HUES64 (cell line): Measurements from ENCODE around the gene EIPR1.
"Not testable (repeated sequence)": the region's sequence is repeated elsewhere in the genome, so short reads cannot be mapped to it uniquely, and the experiment has no call there.

Experiments used
- H3K27ac ChIP-seq: 2 replicates; pipeline ENCODE4 v1.7.0; 2013; ENCODE audit warnings: low read depth, low read length, inconsistent platforms
- H3K27me3 ChIP-seq: 2 replicates; pipeline ENCODE4 v1.6.1; 2013; ENCODE audit warnings: mild to moderate bottlenecking, low read length; ENCODE audit not compliant: insufficient read depth
- H3K36me3 ChIP-seq: 2 replicates; pipeline ENCODE4 v1.6.1; 2013; ENCODE audit warnings: mild to moderate bottlenecking, low read length; ENCODE audit not compliant: insufficient read depth
- H3K4me1 ChIP-seq: 2 replicates; pipeline ENCODE4 v1.6.1; 2013; ENCODE audit warnings: mild to moderate bottlenecking, low read length, moderate library complexity; ENCODE audit not compliant: insufficient read depth
- H3K4me3 ChIP-seq: 2 replicates; pipeline ENCODE4 v1.5.1; 2013; ENCODE audit warnings: mild to moderate bottlenecking, low read length, moderate library complexity
- H3K9ac ChIP-seq: 2 replicates; pipeline ENCODE4 v1.6.1; 2013; ENCODE audit warnings: mild to moderate bottlenecking, low read depth, low read length
- H3K9me3 ChIP-seq: 2 replicates; pipeline ENCODE4 v1.6.1; 2013; ENCODE audit warnings: low read depth, low read length; ENCODE audit not compliant: insufficient read depth
- WGBS: fragments of 150-250, 120-280 bp; methylation state at CpG from one replicate; pipeline ENCODE4 v1.1.7; 2013; ENCODE audit warnings: missing lambda C conversion rate; 5-methylcytosine and 5-hydroxymethylcytosine counted together

Gene EIPR1

DNA sequence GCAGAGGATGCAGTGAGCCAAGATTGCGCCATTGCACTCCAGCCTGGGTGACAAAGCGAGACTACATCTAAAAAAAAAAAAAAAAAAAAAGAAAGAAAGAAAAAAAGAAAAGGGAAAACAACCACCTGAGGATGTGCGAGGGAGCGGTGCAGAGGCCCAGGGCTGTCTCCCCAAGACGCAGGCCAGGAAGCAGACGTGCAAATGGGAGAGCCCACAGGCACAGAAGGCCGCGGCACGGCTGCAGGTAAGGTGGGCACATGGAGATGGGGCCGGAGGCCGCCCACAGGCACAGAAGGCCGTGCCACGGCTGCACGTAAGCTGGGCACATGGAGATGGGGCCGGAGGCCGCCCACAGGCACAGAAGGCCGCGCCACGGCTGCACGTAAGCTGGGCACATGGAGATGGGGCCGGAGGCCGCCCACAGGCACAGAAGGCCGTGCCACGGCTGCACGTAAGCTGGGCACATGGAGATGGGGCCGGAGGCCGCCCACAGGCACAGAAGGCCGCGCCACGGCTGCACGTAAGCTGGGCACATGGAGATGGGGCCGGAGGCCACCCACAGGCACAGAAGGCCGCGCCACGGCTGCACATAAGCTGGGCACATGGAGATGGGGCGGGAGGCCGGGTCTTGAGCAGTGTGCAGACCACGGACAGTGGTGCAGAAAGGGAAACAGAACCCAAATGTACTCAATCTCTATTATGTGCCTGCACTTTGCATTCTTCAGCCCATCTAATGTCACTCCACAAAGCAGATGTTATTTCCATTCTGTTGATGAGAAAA, 93.6 kb downstream of the EIPR1 start:
- not testable (repeated sequence) for H3K36me3 ChIP-seq, H3K27ac ChIP-seq, H3K27me3 ChIP-seq, H3K4me3 ChIP-seq, H3K9ac ChIP-seq, H3K9me3 ChIP-seq, H3K4me1 ChIP-seq
- WGBS: 97% methylated on average over 20 of the region's 38 CpGs

DNA sequence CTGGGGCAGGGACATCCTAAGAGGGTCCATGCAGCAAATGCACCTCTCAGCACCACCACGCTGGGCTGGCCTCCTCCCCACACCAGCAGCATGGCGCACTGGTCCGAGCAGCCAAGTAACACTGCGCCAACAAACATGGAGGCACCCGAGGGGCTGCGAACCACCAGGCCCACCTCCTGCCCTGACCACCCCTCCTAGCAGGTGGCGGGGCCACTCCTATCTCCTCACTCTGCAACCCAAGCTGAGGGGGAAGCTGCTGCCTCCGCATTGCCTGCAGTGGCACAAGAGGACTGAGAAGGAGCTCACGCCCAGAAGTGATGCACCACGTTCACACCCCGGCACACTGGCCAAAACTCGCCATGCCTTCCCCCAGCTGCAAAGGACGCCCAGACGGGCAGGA, 94.4 kb downstream of the EIPR1 start:
- Histone ChIP-seq H3K4me1 (no peaks in the 10 kb centered on the region), H3K9me3 (no peaks in the 10 kb centered on the region), H3K4me3 (no peak overlapping the region), H3K36me3 (no peaks in the 10 kb centered on the region), H3K27me3 (no peaks in the 10 kb centered on the region), H3K27ac (no peak overlapping the region), H3K9ac (no peak overlapping the region)
- WGBS: 96% methylated on average over 14 of the region's 14 CpGs

DNA sequence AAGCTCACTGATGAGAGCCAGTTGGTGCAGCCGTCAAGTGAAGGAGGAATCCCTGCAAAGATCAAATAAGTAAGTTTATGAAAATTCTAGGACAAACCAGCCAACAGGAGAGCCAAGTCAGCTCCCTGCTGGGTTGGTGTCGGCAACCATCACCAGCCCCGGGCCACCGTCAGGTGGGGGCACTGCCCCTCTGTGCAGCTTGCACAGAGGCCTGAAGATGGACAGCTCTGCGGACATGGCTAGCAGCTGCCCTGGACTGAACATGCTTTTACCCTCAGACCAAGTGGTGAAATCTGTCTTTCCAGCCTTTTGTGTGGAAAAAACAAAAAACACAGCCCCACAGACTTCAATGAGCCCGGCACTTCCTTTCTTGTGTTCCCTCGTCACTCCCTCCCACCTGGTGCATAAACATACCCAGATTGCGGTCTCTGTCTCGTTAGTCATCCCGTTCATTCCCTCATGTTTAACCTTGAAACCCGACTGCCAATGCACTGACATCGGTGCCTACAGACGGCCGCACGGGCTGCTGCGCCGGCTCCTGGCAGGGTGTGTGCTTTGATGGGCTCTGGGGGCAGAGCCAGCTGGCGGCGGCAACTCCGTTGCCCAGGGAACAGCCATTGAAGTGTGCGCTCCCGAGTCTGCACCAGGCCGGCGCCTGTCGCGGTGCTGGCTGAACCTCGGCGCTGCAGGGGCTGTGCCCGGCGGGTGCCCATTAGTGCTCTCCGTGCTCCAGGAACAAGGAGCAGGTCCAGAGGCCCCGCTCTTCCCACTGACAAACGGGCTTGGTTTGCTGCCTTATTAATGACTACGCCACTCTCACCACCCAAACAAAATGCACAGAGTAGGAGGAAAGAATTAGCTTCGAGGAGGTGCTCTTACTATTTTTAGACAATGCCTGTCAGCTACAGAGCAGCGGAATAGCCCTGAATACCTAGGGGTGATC, 95.3 kb downstream of the EIPR1 start:
- H3K27me3 ChIP-seq: no peaks in the 10 kb centered on the region
- H3K4me3 ChIP-seq: no peak overlapping the region
- H3K9ac ChIP-seq: no peak overlapping the region
- no peaks in the 10 kb centered on the region for H3K9me3 ChIP-seq
- no peaks in the 10 kb centered on the region for H3K36me3 ChIP-seq
- H3K27ac ChIP-seq: no peak overlapping the region
- H3K4me1 ChIP-seq: no peaks in the 10 kb centered on the region
- 90% methylated on average over 36 of the region's 36 CpGs for WGBS

DNA sequence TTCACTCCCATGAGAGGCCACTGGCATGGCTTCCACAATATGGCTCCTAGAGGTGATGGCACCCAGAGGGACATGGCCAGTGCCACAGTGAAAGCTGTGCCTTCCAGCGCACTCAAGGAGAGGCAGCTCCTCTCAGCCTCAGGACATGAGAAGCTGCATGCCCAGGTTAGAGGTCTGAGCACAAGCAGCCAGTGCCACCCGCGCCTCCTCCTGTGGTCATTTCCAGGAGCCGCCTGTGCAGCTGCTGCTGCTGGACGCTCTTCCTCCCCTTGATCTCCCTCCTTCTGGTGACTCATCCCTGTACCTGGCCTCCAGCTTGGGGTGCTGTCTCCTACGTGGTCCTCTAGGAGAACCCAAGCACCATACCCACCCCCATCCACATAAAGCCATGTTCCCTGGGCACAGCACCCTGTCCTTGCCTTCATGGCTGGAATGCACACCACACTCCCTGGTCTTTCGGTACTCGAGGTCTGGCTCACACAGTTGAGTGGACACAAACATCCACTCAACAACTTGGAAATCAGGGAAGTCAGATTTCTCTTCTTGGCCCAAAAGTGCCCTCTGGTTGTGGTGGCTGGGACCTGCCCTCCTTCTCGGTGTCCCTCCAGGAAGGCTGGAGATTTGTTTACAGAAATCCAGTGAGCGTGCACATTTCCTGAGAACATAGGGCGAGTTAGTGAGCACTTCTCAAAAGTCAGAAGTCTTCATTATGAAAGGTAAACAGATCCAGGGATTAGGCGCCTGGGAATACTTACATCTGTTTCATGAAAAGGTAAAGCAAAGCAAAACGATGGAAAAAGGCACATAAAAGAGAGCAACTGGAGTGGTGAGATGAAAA, 96.7 kb downstream of the EIPR1 start:
- Histone ChIP-seq H3K9ac (no peak overlapping the region), H3K27me3 (no peaks in the 10 kb centered on the region), H3K36me3 (no peaks in the 10 kb centered on the region), H3K27ac (no peak overlapping the region), H3K4me1 (no peaks in the 10 kb centered on the region), H3K9me3 (0 out of 2 replicates have a peak, but pooled peaks cover 1% of the 10 kb centered on the region), H3K4me3 (no peak overlapping the region)
- 94% methylated on average over 13 of the region's 13 CpGs for WGBS

DNA sequence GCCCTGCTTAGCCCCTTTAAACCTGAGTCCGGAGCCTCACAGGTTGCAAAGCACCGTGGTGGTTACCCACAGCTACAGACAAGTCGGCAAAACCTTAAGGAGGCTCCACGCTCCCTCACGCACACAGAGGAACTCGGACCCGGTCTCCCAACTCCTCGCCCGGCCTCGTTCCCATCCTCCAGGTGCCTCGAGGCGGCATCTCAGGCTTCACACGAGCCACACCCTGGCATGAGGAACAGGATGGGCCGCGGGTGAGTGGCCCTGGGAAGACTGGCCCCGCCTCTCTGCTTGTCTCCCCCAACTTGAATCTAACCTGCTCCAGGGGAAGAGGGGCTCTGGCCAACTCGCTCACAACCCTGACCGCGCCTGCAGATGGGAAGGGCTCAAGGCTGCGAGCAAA, 97.4 kb downstream of the EIPR1 start:
- 90% methylated on average over 20 of the region's 20 CpGs for WGBS
- Histone ChIP-seq H3K9me3 (0 out of 2 replicates have a peak, but pooled peaks cover 4% of the 10 kb centered on the region), H3K27me3 (no peaks in the 10 kb centered on the region), H3K36me3 (no peaks in the 10 kb centered on the region), H3K4me3 (no peak overlapping the region), H3K27ac (no peak overlapping the region), H3K9ac (no peak overlapping the region), H3K4me1 (no peaks in the 10 kb centered on the region)

DNA sequence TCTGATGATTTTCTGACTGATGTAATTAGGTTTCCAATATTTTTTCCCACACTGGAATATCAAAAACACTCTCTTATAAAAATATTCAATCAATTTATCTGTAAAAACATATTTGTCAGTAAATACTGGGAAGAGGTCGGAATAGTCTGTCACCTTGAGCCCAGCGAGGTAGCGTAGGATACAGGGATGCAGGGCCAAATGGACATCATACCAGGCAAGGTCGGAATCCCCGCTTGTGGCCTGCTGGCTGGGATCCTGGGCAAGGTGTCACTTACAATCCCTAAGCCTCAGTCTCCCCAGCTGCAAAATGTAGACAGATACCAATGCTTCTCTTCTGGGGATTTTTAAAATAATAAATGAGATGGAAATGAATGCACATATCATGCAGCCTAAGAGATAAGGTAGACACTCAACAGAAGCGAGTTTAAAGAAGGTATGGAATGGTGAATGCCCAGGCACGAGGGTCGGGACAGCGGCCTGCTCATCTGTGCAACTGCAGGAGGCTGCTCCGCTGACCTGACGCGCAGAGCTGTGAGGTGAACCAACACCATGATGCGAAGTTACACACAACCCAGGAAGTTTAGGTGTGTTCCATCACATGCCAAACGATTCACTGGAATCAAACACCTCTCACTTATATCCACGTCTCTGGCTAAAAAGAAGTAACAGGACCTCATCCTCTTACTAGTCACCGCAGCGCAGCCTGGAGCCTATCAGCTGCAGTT, 98.2 kb downstream of the EIPR1 start:
- H3K27ac ChIP-seq: no peak overlapping the region
- no peak overlapping the region for H3K4me3 ChIP-seq
- no peaks in the 10 kb centered on the region for H3K4me1 ChIP-seq
- no peaks in the 10 kb centered on the region for H3K27me3 ChIP-seq
- H3K36me3 ChIP-seq: no peaks in the 10 kb centered on the region
- H3K9me3 ChIP-seq: peaks cover 9% of the 10 kb centered on the region; the same call in 1 of the 2 replicates
- H3K9ac ChIP-seq: no peak overlapping the region
- WGBS: 95% methylated on average over 17 of the region's 17 CpGs

DNA sequence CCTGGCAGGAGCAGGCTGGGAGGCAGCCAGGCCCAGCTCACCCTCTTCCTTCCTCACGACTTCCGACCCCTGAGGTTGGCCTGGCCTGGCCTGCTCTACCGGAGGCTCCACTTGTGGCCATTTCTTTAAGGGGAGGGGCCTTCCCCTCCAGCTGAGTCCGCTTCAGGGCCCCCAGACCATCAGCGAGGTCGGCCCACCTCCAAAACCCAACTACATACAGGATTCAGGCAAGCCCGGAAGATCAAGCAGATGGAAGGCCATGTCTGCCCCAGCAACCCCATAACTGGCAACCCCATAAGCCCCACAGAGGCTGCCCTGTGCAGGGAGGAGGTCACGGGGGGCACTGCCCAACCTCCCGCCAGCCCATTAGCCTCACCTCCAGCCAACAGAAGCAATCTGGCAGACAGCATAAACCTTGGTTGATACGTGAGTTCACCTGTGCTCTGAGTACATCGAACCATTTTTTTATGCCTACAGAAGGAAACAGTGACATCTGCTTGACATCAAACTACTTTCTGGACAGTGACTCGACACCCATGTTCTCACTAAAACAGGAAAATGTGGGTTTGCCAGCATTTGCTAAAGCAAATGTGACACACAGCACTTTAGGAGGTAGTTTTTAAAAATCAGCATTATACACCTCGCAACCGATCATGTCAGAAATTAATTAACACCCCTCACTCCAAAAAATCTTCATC, 98.9 kb downstream of the EIPR1 start:
- Histone ChIP-seq H3K9ac (no peak overlapping the region), H3K27ac (no peak overlapping the region), H3K27me3 (no peaks in the 10 kb centered on the region), H3K4me3 (no peak overlapping the region), H3K36me3 (no peaks in the 10 kb centered on the region), H3K4me1 (no peaks in the 10 kb centered on the region), H3K9me3 (peaks cover 9% of the 10 kb centered on the region; the same call in 1 of the 2 replicates)
- 96% methylated on average over 14 of the region's 14 CpGs for WGBS

DNA sequence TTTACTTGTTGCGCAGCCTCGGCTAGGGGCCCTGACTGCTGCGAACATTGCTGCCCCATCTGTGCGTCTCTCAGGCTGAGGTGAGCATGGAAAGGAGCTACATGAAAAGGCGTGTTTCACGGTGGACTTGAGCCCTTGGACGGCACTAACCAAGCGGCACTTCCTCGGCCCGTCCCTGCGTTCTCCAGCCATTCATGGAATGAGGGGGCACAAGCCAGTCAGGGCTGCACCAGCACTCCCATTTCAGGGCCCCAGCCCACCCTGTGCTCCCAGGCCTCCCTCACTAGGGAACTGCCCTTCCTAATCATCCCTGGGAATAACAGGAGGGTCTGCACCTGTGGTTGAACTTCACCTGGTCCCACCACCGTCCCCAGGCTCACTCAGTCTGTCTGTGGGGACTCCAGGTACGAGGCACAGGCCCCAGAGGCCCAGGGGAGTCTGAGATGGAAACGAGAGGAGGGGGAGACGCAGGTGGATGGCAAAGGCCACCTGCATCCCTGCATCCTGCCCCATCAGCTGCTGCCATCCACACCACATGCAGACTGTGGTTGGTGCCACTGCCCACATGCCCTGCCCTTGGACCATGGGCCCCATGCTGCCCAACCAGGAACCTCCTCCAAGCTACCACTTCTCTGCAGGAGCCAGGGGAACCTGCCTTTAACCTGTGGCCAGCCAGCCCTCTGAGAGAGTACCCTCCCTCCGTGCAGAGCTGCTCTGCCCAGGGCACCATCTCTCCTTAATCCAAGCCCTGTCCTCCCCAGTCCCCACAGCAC, 99.7 kb downstream of the EIPR1 start:
- no peak overlapping the region for H3K27ac ChIP-seq
- H3K27me3 ChIP-seq: no peaks in the 10 kb centered on the region
- no peak overlapping the region for H3K4me3 ChIP-seq
- no peaks in the 10 kb centered on the region for H3K36me3 ChIP-seq
- H3K4me1 ChIP-seq: no peaks in the 10 kb centered on the region
- H3K9ac ChIP-seq: no peak overlapping the region
- 97% methylated on average over 16 of the region's 16 CpGs for WGBS
- peaks cover 9% of the 10 kb centered on the region; the same call in 1 of the 2 replicates for H3K9me3 ChIP-seq

DNA sequence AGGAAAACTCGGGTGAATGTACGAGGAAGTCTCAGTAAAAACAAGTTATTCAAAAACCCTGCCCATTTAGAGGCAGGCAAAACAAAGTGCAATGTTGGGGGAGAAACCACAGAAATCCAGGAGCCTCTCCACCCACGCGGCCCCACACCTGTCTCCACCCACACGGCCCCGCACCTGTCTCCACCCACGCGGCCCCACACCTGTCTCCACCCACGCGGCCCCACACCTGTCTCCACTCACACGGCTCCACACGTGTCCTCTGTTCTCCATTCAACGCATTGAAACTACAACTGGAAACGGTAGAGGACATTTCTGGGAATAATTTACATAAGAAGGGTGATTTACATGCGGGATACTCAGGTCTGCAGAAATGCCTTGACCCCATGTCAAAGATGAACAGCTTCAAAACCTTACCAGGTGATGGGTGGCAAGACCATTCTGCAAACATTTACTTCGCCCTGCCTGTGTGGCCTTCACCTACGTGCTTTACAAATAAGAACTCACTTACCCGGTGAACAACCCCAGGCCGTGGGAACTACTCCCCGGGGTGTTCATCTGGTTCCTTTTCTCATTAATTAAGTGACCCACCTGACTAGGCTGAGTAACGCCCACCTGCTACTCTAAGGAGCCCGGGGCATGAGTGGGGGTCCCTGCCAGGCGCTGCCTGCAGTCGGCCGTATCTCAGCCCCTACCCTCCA, 100.4 kb downstream of the EIPR1 start:
- Histone ChIP-seq H3K4me3 (no peak overlapping the region), H3K36me3 (no peaks in the 10 kb centered on the region), H3K9me3 (peaks cover 9% of the 10 kb centered on the region; the same call in 1 of the 2 replicates), H3K9ac (no peak overlapping the region), H3K27me3 (no peaks in the 10 kb centered on the region), H3K27ac (no peak overlapping the region), H3K4me1 (no peaks in the 10 kb centered on the region)
- WGBS: 88% methylated on average over 25 of the region's 25 CpGs
